AML-193 (cell line): Measurements from ENCODE around the gene SLC25A28.

Experiments used
- DNase-seq, 2 experiments: peaks; one replicate each; lab custom pipeline; 2025; lab: John Stamatoyannopoulos, UW

The SLC25A28 gene

DNA sequence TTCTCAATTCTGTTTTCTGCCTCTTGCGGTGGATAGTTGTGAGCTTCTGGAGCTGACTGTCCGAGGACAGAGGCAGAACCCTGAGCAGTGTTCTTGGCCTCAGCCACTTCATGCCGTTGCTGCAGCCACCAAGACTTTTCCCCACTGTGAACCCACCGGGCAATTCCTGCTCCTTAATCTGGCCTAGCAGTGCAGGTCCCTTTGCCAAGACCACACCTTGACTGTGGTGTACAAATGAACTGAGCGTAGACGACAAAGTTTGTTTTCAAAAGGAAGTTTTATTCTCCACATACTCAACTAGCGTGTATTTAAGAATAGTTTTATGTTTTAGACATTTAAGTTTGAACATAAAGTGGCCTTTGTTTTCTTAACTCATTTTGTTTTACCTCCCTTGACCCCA is 29.4 kb downstream of the SLC25A28 start:
- DNase-seq = no peak

DNA sequence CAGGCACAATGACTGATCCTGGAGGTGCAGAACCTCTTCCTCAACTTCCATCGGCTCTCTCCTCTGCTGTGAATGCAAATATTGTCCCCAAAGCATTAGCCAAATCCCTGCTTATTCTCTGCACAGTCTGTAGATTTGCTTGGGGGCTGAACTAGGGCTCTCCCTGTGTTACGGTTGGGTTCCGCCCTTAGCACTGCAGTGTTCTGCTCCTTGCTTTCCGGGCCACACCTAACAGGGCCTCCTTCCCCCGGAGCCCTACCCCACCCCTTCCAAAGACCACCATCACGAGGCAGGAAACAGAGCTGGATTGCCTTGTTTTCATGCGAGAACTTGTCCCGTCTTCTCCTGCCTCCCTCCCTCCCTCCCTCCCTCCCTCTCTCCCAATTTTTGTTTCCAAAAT is 36.6 kb downstream of the SLC25A28 start:
- DNase-seq = no peak

DNA sequence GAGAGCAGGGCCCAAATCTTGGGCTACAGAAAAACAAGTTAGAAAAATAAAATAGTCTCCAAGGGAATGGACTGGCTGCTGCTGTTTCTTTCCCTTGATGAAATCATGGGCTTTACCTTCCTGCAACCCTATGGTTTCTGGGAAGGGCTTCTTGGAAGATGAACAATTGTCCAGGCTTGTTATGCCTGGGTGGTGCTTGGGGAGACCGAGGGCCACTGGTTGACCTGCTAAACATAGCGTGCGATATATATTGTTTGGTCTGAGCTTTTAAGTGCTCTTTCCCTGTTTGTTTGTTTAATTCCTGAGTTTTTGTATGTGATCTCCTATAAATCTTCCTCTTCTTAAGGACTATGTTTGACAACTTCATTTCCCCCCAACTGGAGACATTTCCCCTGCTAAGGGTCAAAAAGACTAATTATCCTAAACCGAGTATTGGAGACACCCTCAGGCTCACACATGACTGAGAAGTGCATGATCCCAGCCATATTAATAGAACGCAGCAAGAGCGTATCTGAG is 37.9 kb downstream of the SLC25A28 start:
- DNase-seq = no peak

DNA sequence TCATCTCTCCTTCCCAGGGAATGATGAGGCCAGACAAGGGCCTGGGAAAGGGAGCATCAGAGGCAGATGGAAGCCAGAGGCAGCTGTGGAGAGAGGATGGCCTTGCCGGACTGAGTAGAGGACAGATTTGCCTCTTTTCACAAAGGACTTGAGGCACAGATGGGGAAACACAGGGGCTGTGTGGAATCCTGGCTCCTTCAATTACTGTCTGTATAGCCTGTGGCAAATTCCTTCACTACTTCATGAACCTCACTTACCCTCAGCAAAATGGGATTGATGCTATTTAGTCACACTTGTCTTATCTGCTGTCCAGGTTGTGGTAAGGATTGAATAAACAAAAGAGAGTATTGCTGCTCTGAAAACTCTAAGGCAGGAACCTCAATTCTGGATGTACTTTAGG is 40.3 kb downstream of the SLC25A28 start:
- DNase-seq = no peak

- no peak for DNase-seq
These were observed 46.4 kb downstream of the SLC25A28 start for GRCh38 chr10:99573790-99574189.

- no peak for DNase-seq
These were observed 48.4 kb downstream of the SLC25A28 start for GRCh38 chr10:99571816-99572215.

- no peak for DNase-seq
These were observed 50.3 kb downstream of the SLC25A28 start for GRCh38 chr10:99569961-99570360.

GRCh38 chr10:99569253-99569939 is 50.8 kb downstream of the SLC25A28 start:
- no peak for DNase-seq

- no peak for DNase-seq
These were observed 55.1 kb downstream of the SLC25A28 start for GRCh38 chr10:99565166-99565565.

DNA sequence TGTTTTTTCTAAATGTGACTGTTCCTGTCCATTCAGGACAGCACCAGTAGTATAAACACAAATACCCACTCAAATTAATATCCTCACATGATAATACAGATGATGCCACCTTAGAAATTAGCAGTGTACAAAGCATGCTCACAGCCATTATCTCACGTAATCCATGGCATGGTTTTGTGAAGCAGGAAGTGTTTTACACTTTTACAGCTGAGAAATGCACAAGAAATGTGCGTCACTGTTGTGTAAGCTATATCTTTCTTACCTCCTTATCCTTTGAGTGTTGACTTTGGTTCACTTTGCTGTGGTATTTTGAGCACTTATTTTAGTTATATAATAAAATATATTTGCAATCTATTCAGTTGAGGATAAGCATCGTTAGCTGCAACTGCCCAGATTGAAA is 55.9 kb downstream of the SLC25A28 start:
- DNase-seq = no peak

DNA sequence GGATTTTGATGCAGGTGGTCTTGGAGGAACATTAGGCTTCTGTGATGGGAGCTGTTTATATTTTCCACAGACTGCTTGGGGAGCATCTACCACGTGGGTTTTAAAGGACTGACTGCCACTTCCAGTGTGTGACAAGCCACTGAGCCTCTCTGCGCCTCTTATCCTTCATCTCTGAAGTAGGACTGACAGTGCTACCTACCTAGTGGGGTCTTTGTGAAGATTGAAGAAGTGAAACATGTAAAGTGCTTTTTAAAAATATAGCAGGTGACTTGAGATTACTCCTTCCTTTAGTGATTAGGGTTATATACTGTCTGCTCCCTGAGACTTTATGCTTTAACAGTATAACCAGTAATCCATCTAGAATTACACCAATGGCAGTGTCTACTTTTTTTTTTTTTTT is 57.6 kb downstream of the SLC25A28 start:
- no peak for DNase-seq
